ENCODE measurements around the gene C19orf73.
A peak's percentile ranks its signal among the peaks of the same experiment; 100 is the strongest.

The C19orf73 gene

DNA sequence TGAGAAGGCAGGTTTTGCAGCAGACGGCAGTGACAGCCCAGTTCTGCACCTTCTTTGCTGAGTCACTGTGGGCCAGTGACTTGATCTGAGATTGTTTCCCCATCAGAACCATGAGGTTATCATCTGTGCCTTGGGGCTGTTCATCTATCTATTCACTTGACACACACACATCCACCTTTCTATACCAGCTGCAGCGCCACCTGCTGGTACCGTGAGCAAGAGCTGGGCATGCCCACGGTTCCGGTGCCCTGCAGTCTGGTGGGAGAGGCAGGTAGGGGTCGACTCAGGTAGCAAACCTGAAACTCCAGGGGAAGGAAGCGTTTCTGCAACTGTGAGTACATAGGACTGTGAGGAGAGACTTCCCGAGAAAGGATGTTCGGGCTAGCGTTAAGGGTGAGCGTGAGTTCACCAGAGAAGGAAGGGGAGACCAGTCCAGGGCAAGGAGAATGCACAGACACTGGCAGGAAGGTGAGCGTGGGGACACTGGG is 12.3 kb downstream of the C19orf73 start:
- Histone ChIP-seq H3K79me2 (ENCODE audit: insufficient read depth, low read length) (peaks cover 3% of the 10 kb centered on the region; the same call in 1 of the 2 replicates), H3K36me3 (ENCODE audit: insufficient read depth, low read length) (peaks cover 79% of the 10 kb centered on the region; the same call in 1 of the 2 replicates), H3K4me2 (ENCODE audit: low read depth, low read length, poor library complexity, severe bottlenecking) (no peak overlapping the region), H3F3A (ENCODE audit: low read depth) (peaks cover 12% of the 10 kb centered on the region; the same call in 1 of the 2 replicates), H3K4me1 (ENCODE audit: insufficient read depth, low read length, poor library complexity, severe bottlenecking) (no peaks in the 10 kb centered on the region), H3K27me3 (ENCODE audit: insufficient read depth, low read length, poor library complexity, severe bottlenecking) (no peaks in the 10 kb centered on the region), H2AFZ (ENCODE audit: low read length) (no peak overlapping the region), H3K9me2 (replicated peaks; ENCODE audit: low read depth, low read length) (no peaks in the 10 kb centered on the region), H3K9ac (ENCODE audit: low read depth, low read length, poor library complexity, severe bottlenecking) (no peak overlapping the region), H3K4me3 (ENCODE audit: low read length, poor library complexity, severe bottlenecking) (no peak overlapping the region), H3K9me3 (ENCODE audit: insufficient read depth, low read depth, low read length) (no peaks in the 10 kb centered on the region), H4K20me1 (ENCODE audit: insufficient read depth, low read length, poor library complexity, severe bottlenecking) (peaks cover 27% of the 10 kb centered on the region)
- TF ChIP-seq EZH2phosphoT487 (IDR thresholded peaks at IDR 0.05; ENCODE audit: borderline replicate concordance) (no peak), CTCF (conservative IDR thresholded peaks at IDR 0.05; ENCODE audit: low read length) (peak; percentile 95)

DNA sequence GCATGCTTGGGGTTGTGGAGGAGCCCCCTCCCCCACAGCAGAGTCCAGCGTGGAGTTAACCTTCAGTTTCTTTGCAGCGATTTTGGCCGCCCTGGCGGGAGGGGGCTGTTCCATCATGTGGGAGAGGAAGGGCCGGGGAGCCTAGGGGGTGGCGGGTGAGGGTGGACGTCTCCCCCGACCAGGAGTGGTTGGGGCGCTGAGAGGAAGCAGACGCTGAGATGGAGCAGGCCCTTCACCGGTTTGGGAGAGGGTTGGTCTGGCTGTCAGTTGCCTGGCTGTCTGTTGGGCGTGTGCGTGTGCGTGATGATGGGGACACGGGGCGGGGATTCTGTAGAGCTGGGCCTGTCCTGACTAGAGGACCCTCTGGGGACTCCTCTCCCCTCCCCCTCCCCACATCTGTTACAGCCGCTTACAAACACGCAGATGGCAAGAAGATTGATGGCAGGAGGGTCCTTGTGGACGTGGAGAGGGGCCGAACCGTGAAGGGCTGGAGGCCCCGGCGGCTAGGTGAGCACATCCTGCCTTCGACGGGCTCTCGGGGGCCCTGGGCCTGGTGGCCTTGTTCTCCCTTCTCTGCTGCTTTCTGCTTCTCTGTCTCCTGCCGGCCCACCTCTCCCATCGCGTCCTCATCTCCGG is 14.6 kb downstream of the C19orf73 start:
- Histone ChIP-seq H4K20me1 (ENCODE audit: insufficient read depth, low read length, poor library complexity, severe bottlenecking) (peaks cover 40% of the 10 kb centered on the region), H3K9me3 (ENCODE audit: insufficient read depth, low read depth, low read length) (no peaks in the 10 kb centered on the region), H3K4me1 (ENCODE audit: insufficient read depth, low read length, poor library complexity, severe bottlenecking) (no peaks in the 10 kb centered on the region), H3K4me3 (ENCODE audit: low read length, poor library complexity, severe bottlenecking) (no peak overlapping the region), H3K9me2 (replicated peaks; ENCODE audit: low read depth, low read length) (no peaks in the 10 kb centered on the region), H3K27me3 (ENCODE audit: insufficient read depth, low read length, poor library complexity, severe bottlenecking) (no peaks in the 10 kb centered on the region), H3K9ac (ENCODE audit: low read depth, low read length, poor library complexity, severe bottlenecking) (no peak overlapping the region), H3K36me3 (ENCODE audit: insufficient read depth, low read length) (peaks cover 94% of the 10 kb centered on the region; the same call in 1 of the 2 replicates), H3K79me2 (ENCODE audit: insufficient read depth, low read length) (peaks cover 13% of the 10 kb centered on the region; the same call in 1 of the 2 replicates), H3K4me2 (ENCODE audit: low read depth, low read length, poor library complexity, severe bottlenecking) (no peak overlapping the region), H3F3A (ENCODE audit: low read depth) (peaks cover 5% of the 10 kb centered on the region; the same call in 1 of the 2 replicates), H2AFZ (ENCODE audit: low read length) (no peak overlapping the region)
- TF ChIP-seq CTCF (conservative IDR thresholded peaks at IDR 0.05; ENCODE audit: low read length) (no peak), EZH2phosphoT487 (IDR thresholded peaks at IDR 0.05; ENCODE audit: borderline replicate concordance) (no peak)

GRCh38 chr19:49103331-49104085 is 15.4 kb downstream of the C19orf73 start:
- H4K20me1 ChIP-seq (ENCODE audit: insufficient read depth, low read length, poor library complexity, severe bottlenecking), result peaks cover 48% of the 10 kb centered on the region
- H3K79me2 ChIP-seq (ENCODE audit: insufficient read depth, low read length), result peaks cover 21% of the 10 kb centered on the region; the same call in 1 of the 2 replicates
- H3K9me3 ChIP-seq (ENCODE audit: insufficient read depth, low read depth, low read length), result no peaks in the 10 kb centered on the region
- H3K9me2 ChIP-seq (replicated peaks; ENCODE audit: low read depth, low read length), result no peaks in the 10 kb centered on the region
- no peak for TF ChIP-seq EZH2phosphoT487 (IDR thresholded peaks at IDR 0.05; ENCODE audit: borderline replicate concordance)
- no peak for TF ChIP-seq CTCF (conservative IDR thresholded peaks at IDR 0.05; ENCODE audit: low read length)
- no peak overlapping the region for H3K4me3 ChIP-seq (ENCODE audit: low read length, poor library complexity, severe bottlenecking)
- no peaks in the 10 kb centered on the region for H3K4me1 ChIP-seq (ENCODE audit: insufficient read depth, low read length, poor library complexity, severe bottlenecking)
- no peak overlapping the region for H3K9ac ChIP-seq (ENCODE audit: low read depth, low read length, poor library complexity, severe bottlenecking)
- H3F3A ChIP-seq (ENCODE audit: low read depth), result peaks cover 5% of the 10 kb centered on the region; the same call in 1 of the 2 replicates
- H3K4me2 ChIP-seq (ENCODE audit: low read depth, low read length, poor library complexity, severe bottlenecking), result no peak overlapping the region
- peaks cover 94% of the 10 kb centered on the region for H3K36me3 ChIP-seq (ENCODE audit: insufficient read depth, low read length)
- H3K27me3 ChIP-seq (ENCODE audit: insufficient read depth, low read length, poor library complexity, severe bottlenecking), result no peaks in the 10 kb centered on the region
- no peak overlapping the region for H2AFZ ChIP-seq (ENCODE audit: low read length)

All from Loucy (cell line).